Hippocampal formation (tissue), 2 donors: ENCODE data around the gene ZNF10.

Experiments
- DNase-seq, 2 donors: peaks; one replicate each; lab custom pipeline; 2025; lab: John Stamatoyannopoulos, UW

Gene ZNF10

GRCh38 chr12:133130038-133130807 lies at the start of gene ZNF10, which contains the start of gene ZNF891:
Gene ZNF10, plus strand, starts transcription at chr12:133130627. Its CDS starts 13,866 bp downstream, at chr12:133144493.
Gene ZNF891, minus strand, starts transcription at chr12:133130274. Its CDS starts 8,356 bp downstream, at chr12:133121918.
- DNase-seq: peak; percentile 89 to 95

GRCh38 chr12:133081159-133081780 lies 49.2 kb upstream of the ZNF10 start:
- peak in 1 of 2 donors; percentile 43 for DNase-seq

GRCh38 chr12:133083345-133083744 lies 47.1 kb upstream of the ZNF10 start:
- no peak for DNase-seq

GRCh38 chr12:133105620-133106019 lies 24.8 kb upstream of the ZNF10 start:
- DNase-seq: no peak

- DNase-seq: no peak
These were observed 24.2 kb upstream of the ZNF10 start for GRCh38 chr12:133106253-133106652.

- DNase-seq: no peak
These were observed 23.3 kb upstream of the ZNF10 start for GRCh38 chr12:133107121-133107520.

GRCh38 chr12:133108150-133108549 lies 22.3 kb upstream of the ZNF10 start:
- DNase-seq: no peak

- DNase-seq: no peak
These were observed 9.8 kb upstream of the ZNF10 start for GRCh38 chr12:133120385-133121191.

GRCh38 chr12:133124674-133125073 lies 5.8 kb upstream of the ZNF10 start:
- DNase-seq: no peak

GRCh38 chr12:133129368-133130037 lies 924 bp upstream of the ZNF10 start:
- no peak for DNase-seq

- no peak for DNase-seq
These were observed 341 bp downstream of the ZNF10 start for GRCh38 chr12:133130808-133131128.

GRCh38 chr12:133135747-133136146 lies 5.3 kb downstream of the ZNF10 start:
- DNase-seq: no peak

GRCh38 chr12:133145981-133146380 lies 15.6 kb downstream of the ZNF10 start:
- no peak for DNase-seq

GRCh38 chr12:133156125-133156690 lies 25.8 kb downstream of the ZNF10 start:
- no peak for DNase-seq

- no peak for DNase-seq
These were observed 35.3 kb downstream of the ZNF10 start for GRCh38 chr12:133165776-133166175.

- DNase-seq: no peak
These were observed 42.1 kb downstream of the ZNF10 start for GRCh38 chr12:133172491-133172890.

GRCh38 chr12:133174901-133175300 lies 44.5 kb downstream of the ZNF10 start:
- no peak for DNase-seq

- no peak for DNase-seq
These were observed 50.2 kb downstream of the ZNF10 start for GRCh38 chr12:133180669-133181068.

GRCh38 chr12:133181238-133181959 lies 51.0 kb downstream of the ZNF10 start, which contains the start of gene ZNF268:
Gene ZNF268, plus strand, starts transcription at chr12:133181495. Its CDS starts 503 bp downstream, at chr12:133181998.
- peak; percentile 81 to 84 for DNase-seq

- DNase-seq: no peak
These were observed 59.7 kb downstream of the ZNF10 start for GRCh38 chr12:133190176-133190575.

- no peak for DNase-seq
These were observed 62.4 kb downstream of the ZNF10 start for GRCh38 chr12:133192847-133193246.
